ENCODE data around the gene RAB11FIP4.

RAB11FIP4 gene

GRCh38 chr17:31457391-31458234 lies 66.1 kb downstream of the RAB11FIP4 start:
- no peak for DNase-seq (ENCODE audit: extremely low read depth in 1 of 2, low read depth in 1 of 2)

GRCh38 chr17:31458829-31459228 lies 67.4 kb downstream of the RAB11FIP4 start:
- no peak for DNase-seq (ENCODE audit: extremely low read depth in 1 of 2, low read depth in 1 of 2)

- no peak for DNase-seq (ENCODE audit: extremely low read depth in 1 of 2, low read depth in 1 of 2)
Measured at GRCh38 chr17:31459716-31460115, 68.2 kb downstream of the RAB11FIP4 start.

GRCh38 chr17:31460226-31460721 lies 68.8 kb downstream of the RAB11FIP4 start:
- DNase-seq (ENCODE audit: extremely low read depth in 1 of 2, low read depth in 1 of 2): no peak

- DNase-seq (ENCODE audit: extremely low read depth in 1 of 2, low read depth in 1 of 2): no peak
Measured at GRCh38 chr17:31461227-31461810, 69.8 kb downstream of the RAB11FIP4 start.

GRCh38 chr17:31462261-31462660 lies 70.8 kb downstream of the RAB11FIP4 start:
- no peak for DNase-seq (ENCODE audit: extremely low read depth in 1 of 2, low read depth in 1 of 2)

GRCh38 chr17:31466096-31466760 lies 74.8 kb downstream of the RAB11FIP4 start:
- DNase-seq (ENCODE audit: extremely low read depth in 1 of 2, low read depth in 1 of 2): no peak

GRCh38 chr17:31467502-31468256 lies 76.2 kb downstream of the RAB11FIP4 start:
- no peak for DNase-seq (ENCODE audit: extremely low read depth in 1 of 2, low read depth in 1 of 2)

- no peak for DNase-seq (ENCODE audit: extremely low read depth in 1 of 2, low read depth in 1 of 2)
Measured at GRCh38 chr17:31469959-31470358, 78.5 kb downstream of the RAB11FIP4 start.

GRCh38 chr17:31470592-31470991 lies 79.1 kb downstream of the RAB11FIP4 start:
- no peak for DNase-seq (ENCODE audit: extremely low read depth in 1 of 2, low read depth in 1 of 2)

- DNase-seq (ENCODE audit: extremely low read depth in 1 of 2, low read depth in 1 of 2): no peak
Measured at GRCh38 chr17:31472137-31472536, 80.7 kb downstream of the RAB11FIP4 start.

- no peak for DNase-seq (ENCODE audit: extremely low read depth in 1 of 2, low read depth in 1 of 2)
Measured at GRCh38 chr17:31475378-31476162, 84.1 kb downstream of the RAB11FIP4 start.

- DNase-seq (ENCODE audit: extremely low read depth in 1 of 2, low read depth in 1 of 2): no peak
Measured at GRCh38 chr17:31476525-31477416, 85.3 kb downstream of the RAB11FIP4 start.

- DNase-seq (ENCODE audit: extremely low read depth in 1 of 2, low read depth in 1 of 2): no peak
Measured at GRCh38 chr17:31477417-31478055, 86.1 kb downstream of the RAB11FIP4 start.

- no peak for DNase-seq (ENCODE audit: extremely low read depth in 1 of 2, low read depth in 1 of 2)
Measured at GRCh38 chr17:31479062-31479408, 87.6 kb downstream of the RAB11FIP4 start.

GRCh38 chr17:31479524-31479923 lies 88.0 kb downstream of the RAB11FIP4 start:
- no peak for DNase-seq (ENCODE audit: extremely low read depth in 1 of 2, low read depth in 1 of 2)

GRCh38 chr17:31480067-31480466 lies 88.6 kb downstream of the RAB11FIP4 start:
- no peak for DNase-seq (ENCODE audit: extremely low read depth in 1 of 2, low read depth in 1 of 2)

- no peak for DNase-seq (ENCODE audit: extremely low read depth in 1 of 2, low read depth in 1 of 2)
Measured at GRCh38 chr17:31480904-31481782, 89.7 kb downstream of the RAB11FIP4 start.
